ENCODE results near the gene PIN4.
"Not testable (repeated sequence)": the region's sequence is repeated elsewhere in the genome, so short reads cannot be mapped to it uniquely, and the experiment has no call there.

The PIN4 gene

GRCh38 chrX:72165551-72165950 is 16.0 kb upstream of the PIN4 start:
- no peak for TF ChIP-seq POLR2A (IDR thresholded peaks at IDR 0.05; ENCODE audit: low read depth, low read length)
- FAIRE-seq = no peak

DNA sequence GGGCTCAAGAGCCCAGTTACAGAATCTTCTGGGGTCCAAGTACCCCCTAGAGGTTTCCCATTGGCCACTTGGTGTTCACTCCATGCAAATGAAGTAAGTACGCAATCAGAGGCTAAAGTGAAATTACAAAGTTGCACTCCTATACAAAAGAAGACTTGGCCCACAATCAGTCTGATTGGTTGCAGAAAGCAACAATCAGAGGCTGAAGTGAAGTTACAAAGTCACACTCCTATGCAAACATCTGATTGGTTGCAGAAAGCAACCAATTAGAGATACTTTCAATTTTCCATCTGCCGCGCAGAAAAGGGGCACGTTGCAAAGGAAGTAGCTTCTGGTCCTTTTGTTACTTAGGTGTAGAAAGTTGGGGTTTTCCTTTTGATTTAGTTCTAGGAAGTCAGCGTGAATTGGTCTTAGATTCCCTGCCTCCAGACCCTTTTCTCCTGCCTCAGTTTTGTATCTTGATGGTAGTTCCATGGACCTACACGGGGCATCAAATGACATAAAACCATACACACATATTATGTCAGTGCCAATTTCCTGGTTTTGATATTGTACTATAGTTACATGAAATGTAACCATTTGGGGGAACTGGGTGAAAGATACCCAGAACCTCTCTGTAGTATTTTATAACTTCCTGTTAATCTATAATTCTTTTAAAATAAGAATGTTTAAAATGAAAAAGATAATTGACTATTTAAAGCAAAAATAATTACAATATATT is 12.4 kb upstream of the PIN4 start:
- no peak for TF ChIP-seq POLR2A (IDR thresholded peaks at IDR 0.05; ENCODE audit: low read depth, low read length)
- FAIRE-seq = peak; percentile 64
- no peak for DNase-seq (ENCODE audit: insufficient read length, low spot score)

More at GRCh38 chrX:72165551-72165950, 16.0 kb upstream of the PIN4 start:
- DNase-seq (ENCODE audit: insufficient read length, low spot score) = no peak

GRCh38 chrX:72176289-72176688 is 5.3 kb upstream of the PIN4 start:
- not testable (repeated sequence) for DNase-seq (ENCODE audit: insufficient read length, low spot score); FAIRE-seq

GRCh38 chrX:72176981-72177380 is 4.6 kb upstream of the PIN4 start:
- TF ChIP-seq POLR2A (IDR thresholded peaks at IDR 0.05; ENCODE audit: low read depth, low read length) = no peak
- no peak for FAIRE-seq
- DNase-seq (ENCODE audit: insufficient read length, low spot score) = no peak

DNA sequence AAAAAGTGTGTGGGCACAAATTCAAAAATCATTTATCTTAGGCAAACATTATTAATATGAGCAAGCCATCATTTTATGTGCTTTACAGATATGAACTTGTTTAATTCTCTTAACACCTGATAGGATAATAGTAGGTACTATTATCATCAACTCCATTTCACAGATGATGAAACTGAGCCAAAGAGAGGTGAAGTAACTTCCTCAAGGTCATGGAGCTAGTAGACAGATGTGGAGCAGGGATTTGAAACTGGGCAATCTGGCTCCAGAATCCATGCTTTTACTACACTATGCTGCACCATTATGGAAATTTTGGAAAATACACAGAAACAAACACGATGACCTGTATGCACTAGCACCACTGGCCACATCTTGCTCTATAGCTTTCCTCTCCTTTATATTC is 1.0 kb upstream of the PIN4 start:
- TF ChIP-seq POLR2A (IDR thresholded peaks at IDR 0.05; ENCODE audit: low read depth, low read length) = no peak
- DNase-seq (ENCODE audit: insufficient read length, low spot score) (no peak), FAIRE-seq (no peak)

DNA sequence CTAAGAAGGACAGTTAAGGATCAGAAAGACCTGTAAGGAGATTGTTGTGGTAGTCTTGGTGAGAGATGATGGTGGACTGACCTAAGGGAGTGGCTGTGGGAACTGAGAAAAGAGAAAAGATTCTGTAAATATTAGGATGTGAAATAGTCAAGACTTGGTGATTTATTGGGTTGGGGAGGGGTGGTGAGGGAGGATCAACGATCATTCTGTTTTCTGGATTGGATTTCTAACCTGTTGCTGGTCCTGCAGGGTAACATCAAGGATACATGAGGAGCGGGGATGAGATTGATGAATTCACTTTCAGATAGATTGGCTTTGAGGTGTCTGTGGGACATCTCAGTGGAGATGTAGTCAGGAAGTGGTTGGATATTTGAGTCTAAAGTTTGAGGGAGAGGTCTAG is 1.4 kb downstream of the PIN4 start:
- DNase-seq (ENCODE audit: insufficient read length, low spot score) (no peak), FAIRE-seq (no peak)
- TF ChIP-seq POLR2A (IDR thresholded peaks at IDR 0.05; ENCODE audit: low read depth, low read length) = no peak

DNA sequence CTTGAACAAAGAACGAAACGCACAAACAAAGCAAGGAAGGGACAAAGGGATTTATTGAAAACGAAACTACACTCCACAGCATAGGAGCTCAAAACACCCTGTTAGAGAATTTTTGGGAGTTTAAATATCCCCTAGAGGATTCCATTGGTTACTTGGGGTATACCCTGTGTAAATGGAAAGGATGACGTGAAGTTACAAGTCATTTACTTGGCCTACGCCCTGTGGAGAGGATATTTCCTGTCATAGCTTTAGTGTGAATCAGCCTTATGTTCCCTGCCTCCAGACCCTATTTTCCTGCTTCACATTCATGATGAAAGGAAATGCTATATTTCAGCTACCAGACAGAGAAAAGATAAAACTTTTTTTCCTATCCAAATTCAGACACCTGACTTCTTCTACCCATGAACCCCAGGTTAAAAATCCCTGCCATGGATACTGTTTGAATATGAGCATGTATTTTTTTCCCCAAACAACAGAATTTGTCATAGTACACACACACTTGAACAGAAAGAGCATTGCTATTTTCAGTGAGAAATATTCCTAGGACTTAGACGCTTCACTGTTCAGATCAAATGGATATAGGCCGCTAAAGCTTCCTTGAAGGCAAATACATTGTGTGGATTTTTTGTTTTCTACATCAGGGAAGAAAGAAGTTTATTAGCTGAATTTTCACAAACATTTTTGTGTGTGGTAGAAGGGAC is 20.4 kb downstream of the PIN4 start:
- DNase-seq (ENCODE audit: insufficient read length, low spot score) = no peak
- FAIRE-seq = peak; percentile 96
- TF ChIP-seq POLR2A (IDR thresholded peaks at IDR 0.05; ENCODE audit: low read depth, low read length) = no peak

GRCh38 chrX:72202792-72203401 is 21.3 kb downstream of the PIN4 start:
- FAIRE-seq (no peak), DNase-seq (ENCODE audit: insufficient read length, low spot score) (no peak)
- TF ChIP-seq POLR2A (IDR thresholded peaks at IDR 0.05; ENCODE audit: low read depth, low read length) = no peak

- FAIRE-seq = no peak
- no peak for TF ChIP-seq POLR2A (IDR thresholded peaks at IDR 0.05; ENCODE audit: low read depth, low read length)
- no peak for DNase-seq (ENCODE audit: insufficient read length, low spot score)
Measured at GRCh38 chrX:72203421-72203820, 21.9 kb downstream of the PIN4 start.

GRCh38 chrX:72205706-72206105 is 24.1 kb downstream of the PIN4 start:
- DNase-seq (ENCODE audit: insufficient read length, low spot score) (no peak), FAIRE-seq (no peak)
- TF ChIP-seq POLR2A (IDR thresholded peaks at IDR 0.05; ENCODE audit: low read depth, low read length) = no peak

DNA sequence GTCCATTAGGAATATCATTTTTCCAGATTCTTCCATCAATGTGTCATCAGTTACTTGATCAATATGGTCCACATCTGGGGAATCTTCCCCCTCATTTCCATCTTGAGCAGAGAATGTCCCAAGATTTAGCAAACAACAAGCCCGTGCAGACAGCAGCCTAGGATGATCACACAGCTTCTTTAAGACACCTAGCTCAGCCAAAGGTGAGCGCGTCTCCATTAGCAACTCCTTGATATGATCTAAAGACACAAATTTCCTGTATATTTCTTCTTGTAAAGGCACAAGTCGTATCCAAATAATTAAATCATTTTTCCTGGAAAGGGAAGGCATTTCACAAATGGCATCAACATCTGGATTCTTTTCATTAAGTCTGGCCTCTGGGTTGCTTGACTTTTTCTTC is 25.8 kb downstream of the PIN4 start:
- no peak for TF ChIP-seq POLR2A (IDR thresholded peaks at IDR 0.05; ENCODE audit: low read depth, low read length)
- DNase-seq (ENCODE audit: insufficient read length, low spot score) = no peak
- FAIRE-seq = no peak

- DNase-seq (ENCODE audit: insufficient read length, low spot score) (no peak), FAIRE-seq (no peak)
- no peak for TF ChIP-seq POLR2A (IDR thresholded peaks at IDR 0.05; ENCODE audit: low read depth, low read length)
Measured at GRCh38 chrX:72208126-72208800, 26.7 kb downstream of the PIN4 start.

DNA sequence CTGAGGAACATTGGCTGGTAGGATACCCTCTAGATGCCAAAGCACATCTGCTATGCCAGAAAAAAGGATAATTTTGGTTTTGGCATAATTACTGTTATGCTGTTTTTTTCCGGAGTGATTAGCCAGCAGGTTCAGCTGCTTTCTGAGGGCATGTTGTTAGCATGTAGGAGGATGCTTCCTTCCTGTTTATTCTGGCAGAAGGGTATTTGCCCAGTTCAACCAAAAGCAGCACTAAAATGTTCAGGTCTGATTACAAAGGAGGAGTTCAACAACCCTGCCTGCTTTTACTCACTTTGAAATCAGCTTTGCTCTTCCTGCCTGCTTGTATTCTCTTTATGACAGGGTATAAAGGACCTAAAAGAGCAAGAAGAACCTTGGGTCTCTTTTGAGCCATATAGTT is 35.4 kb downstream of the PIN4 start:
- no peak for TF ChIP-seq POLR2A (IDR thresholded peaks at IDR 0.05; ENCODE audit: low read depth, low read length)
- DNase-seq (ENCODE audit: insufficient read length, low spot score) (no peak), FAIRE-seq (no peak)

GRCh38 chrX:72220375-72220774 is 38.8 kb downstream of the PIN4 start:
- not testable (repeated sequence) for FAIRE-seq; DNase-seq (ENCODE audit: insufficient read length, low spot score)

Measured in H54 (cell line).